Sciatic nerve (tissue), 2 donors: Measurements from ENCODE around the gene ALDH1A3. TPM values are rescaled to one million over a fixed set of nuclear protein-coding genes. Genes with fewer than 3 reads are reported as not detected.

Source experiments
- ATAC-seq: fragments of 200-7000 bp; cut with Tn5 transposase; one replicate; pipeline ENCODE4 v1.9.1; 2020; ENCODE audit warnings: mild to moderate bottlenecking, moderate library complexity
- DNase-seq: peaks from one replicate; pipeline ENCODE4 v3.0.0-alpha.2; 2020; ENCODE audit warnings: low spot score
- intact Hi-C: fragments of 100-400 bp; cut with DNase I; formaldehyde crosslinking; loops from one replicate; pipeline ENCODE4 v1.14.2; 2022
- total RNA-seq: library from RNA; stranded (reverse); fragmentation: NEBNext Ultra II Directional; extraction: Animal tissue kit (Norgen Biotek cat#: 25700); gene quantifications from one replicate; pipeline ENCODE4 v1.2.1, GENCODE V29; 2021
- donor health status: DM: no; HTN: no; CAD: no.
- donor health status: DM: no; HTN: no; CAD: no.

The ALDH1A3 gene
- total RNA-seq, 1 donor from 2014 or later = 48.3 TPM

- DNase-seq (no peak), ATAC-seq (no peak)
- intact Hi-C loops = no loop called here
Measured at GRCh38 chr15:100932676-100933348, 53.2 kb downstream of the ALDH1A3 start.

DNA sequence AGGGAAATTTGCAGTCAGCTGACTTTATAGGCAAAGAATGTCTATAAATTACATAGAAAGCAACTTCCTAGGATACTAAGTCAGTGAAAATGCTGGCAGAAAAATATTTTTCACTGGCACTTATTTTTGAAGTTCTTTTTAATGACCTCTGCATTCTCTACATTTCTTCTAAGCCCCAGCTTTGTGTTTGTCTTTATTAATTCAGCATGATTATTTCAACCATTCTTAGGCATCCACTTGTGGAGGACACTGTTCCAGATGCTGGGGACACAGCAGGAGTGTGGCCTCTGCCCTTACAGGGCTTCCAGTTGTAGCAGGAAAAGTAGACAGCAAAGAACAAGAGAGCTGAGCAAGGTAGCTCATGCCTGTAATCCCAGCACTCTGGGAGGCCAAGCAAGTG, 54.5 kb downstream of the ALDH1A3 start:
- ATAC-seq (no peak), DNase-seq (no peak)
- intact Hi-C loops = no loop called here

GRCh38 chr15:100934726-100935125, 55.1 kb downstream of the ALDH1A3 start:
- intact Hi-C loops = no loop called here
- no peak for ATAC-seq
- DNase-seq = no peak

DNA sequence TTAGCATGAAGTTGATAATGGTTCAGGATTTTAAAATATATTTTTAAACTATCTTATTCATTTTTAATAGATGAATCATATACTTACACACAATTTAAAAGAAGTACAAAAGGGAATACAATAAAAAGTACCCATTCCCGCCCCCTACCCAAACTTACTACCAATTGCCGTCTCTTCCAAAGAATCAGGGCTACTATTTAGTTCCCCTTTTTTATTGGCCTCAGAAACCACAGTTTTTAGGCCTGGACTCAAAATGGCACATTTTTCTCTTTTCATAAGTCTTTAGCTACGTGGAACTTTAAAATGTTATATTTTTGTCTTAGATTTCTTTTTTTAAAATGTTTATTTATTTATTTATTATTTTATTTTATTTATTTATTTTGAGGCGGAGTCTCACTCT, 57.5 kb downstream of the ALDH1A3 start:
- ATAC-seq (no peak), DNase-seq (no peak)
- intact Hi-C loops = no loop called here

DNA sequence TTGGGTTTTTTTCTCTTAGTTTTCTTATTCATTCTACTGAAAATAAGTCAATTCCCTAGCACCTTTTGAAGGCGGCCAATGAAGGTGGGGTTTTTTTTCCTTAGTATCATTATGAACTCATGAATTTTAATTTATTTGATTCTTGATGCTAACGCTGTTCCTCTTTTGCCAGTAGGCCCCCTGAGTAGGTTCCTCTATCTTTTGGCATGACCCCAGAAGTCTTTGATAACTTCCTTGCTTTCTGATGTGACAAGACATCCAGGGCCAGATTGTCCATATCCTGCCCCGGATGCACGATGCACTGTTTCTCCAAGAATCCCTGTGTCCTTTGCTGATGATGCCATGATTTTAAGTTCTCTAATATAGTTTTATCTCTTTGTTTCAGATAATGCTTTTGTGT, 60.2 kb downstream of the ALDH1A3 start:
- DNase-seq (no peak), ATAC-seq (no peak)
- intact Hi-C loops = no loop called here

DNA sequence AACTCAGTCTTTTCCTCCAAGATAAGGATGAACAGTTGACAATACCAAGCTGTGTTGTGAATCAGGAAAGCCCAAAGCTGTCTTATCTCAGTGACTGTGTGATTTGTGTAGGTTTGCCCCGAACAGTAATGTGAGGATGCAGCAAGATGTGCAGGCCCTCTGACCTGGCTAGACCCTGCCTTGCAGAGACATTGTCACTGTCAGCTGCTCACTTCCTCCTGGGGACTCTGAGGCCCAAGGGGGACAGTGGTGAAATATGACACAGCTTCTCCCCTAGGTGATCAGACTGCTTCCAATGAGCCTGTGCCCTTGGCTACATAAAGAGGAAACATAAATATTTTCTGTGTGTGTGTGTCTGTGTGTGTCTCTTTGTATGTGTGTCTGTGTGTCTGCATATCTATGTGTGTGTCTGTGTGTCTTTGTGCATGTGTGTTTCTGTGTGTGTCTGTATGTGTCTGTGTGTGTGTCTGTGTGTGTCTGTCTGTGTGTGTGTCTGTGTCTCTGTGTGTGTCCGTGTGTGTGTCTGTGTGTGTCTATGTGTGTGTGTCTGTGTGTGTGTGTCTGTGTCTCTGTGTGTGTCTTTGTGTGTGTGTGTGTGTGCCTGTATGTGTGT, 61.2 kb downstream of the ALDH1A3 start:
- intact Hi-C loops = no loop called here
- DNase-seq (no peak), ATAC-seq (peak; percentile 34)

- no peak for DNase-seq
- ATAC-seq = no peak
- intact Hi-C loops = no loop called here
Measured at GRCh38 chr15:100941536-100941935, 61.9 kb downstream of the ALDH1A3 start.

GRCh38 chr15:100942656-100943425, 63.2 kb downstream of the ALDH1A3 start:
- no peak for DNase-seq
- no peak for ATAC-seq
- intact Hi-C loops = no loop called here

DNA sequence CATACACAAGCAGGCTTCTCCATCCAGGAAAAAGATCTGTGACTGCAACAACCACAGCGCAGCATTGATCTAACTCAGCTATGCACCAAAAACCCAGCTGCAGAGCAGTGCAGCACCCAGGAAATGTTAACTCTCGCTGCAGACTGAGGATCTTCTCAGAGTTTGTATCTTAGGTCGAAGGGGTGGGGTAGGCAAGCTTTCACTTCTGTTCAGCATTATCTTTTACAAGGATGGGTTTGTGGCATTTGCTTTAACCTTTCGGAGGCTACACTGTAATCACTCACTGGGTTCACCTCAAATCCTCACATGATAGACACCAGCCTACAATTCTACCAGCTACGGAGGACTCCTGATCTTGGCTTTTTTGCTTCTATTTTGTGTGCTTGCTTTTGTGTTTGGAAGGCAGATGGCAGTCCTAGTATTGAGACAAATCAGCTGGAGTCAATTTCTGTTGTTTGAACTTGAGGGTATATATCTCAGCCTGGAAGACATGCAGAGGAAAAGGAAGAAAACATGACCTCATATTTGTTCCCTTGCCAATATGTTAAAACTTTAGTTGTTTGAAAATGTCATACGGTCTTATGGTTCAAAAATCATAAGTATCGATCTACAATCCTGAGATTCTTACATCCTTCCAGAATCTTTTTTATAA, 64.7 kb downstream of the ALDH1A3 start:
- intact Hi-C loops = no loop called here
- DNase-seq (no peak), ATAC-seq (no peak)

DNA sequence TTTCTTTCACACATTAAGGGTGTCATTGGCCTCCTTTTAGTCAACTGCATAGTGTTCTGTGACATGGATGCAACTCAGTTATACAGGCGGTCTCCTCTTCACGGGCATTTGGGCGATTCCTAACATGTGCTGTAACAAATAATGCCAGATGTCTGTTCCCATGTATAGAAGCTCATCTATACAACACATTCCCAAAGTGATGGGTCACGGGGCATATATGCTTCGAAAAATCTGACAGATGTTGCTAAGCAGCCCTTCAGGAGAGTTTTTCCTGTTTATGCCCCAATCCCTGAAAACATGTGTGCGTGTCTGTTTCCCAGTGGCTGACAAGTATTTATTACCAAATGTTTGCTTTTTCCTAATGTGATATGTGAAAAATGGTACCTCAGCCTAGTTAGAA, 65.4 kb downstream of the ALDH1A3 start:
- intact Hi-C loops = no loop called here
- DNase-seq = no peak
- no peak for ATAC-seq

- DNase-seq = no peak
- intact Hi-C loops = no loop called here
- ATAC-seq = no peak
Measured at GRCh38 chr15:100947760-100948429, 68.3 kb downstream of the ALDH1A3 start.

DNA sequence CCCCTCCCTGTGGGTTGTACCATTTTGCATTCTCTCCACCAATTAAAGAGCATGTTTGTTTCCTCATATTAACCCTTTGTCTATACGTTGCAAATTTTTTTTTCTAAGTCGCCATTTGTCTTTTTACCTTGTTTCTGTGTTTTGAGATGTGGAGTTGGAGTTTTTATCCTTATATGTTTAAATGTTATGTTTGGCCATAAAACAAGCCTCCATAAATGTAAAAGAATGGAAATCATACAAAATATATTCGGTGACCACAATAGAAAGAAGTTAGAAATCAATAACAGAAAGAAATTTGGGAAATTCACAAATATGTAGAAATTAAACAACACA, 68.8 kb downstream of the ALDH1A3 start:
- ATAC-seq (no peak), DNase-seq (no peak)
- intact Hi-C loops = no loop called here

GRCh38 chr15:100949691-100950090, 70.1 kb downstream of the ALDH1A3 start:
- no peak for DNase-seq
- intact Hi-C loops = no loop called here
- no peak for ATAC-seq

- DNase-seq = no peak
- intact Hi-C loops = no loop called here
- no peak for ATAC-seq
Measured at GRCh38 chr15:100951965-100952364, 72.3 kb downstream of the ALDH1A3 start.

- intact Hi-C loops = no loop called here
- DNase-seq (no peak), ATAC-seq (no peak)
Measured at GRCh38 chr15:100952566-100952965, 72.9 kb downstream of the ALDH1A3 start.

- intact Hi-C loops = no loop called here
- ATAC-seq (no peak), DNase-seq (no peak)
Measured at GRCh38 chr15:100958326-100959065, 78.9 kb downstream of the ALDH1A3 start.

DNA sequence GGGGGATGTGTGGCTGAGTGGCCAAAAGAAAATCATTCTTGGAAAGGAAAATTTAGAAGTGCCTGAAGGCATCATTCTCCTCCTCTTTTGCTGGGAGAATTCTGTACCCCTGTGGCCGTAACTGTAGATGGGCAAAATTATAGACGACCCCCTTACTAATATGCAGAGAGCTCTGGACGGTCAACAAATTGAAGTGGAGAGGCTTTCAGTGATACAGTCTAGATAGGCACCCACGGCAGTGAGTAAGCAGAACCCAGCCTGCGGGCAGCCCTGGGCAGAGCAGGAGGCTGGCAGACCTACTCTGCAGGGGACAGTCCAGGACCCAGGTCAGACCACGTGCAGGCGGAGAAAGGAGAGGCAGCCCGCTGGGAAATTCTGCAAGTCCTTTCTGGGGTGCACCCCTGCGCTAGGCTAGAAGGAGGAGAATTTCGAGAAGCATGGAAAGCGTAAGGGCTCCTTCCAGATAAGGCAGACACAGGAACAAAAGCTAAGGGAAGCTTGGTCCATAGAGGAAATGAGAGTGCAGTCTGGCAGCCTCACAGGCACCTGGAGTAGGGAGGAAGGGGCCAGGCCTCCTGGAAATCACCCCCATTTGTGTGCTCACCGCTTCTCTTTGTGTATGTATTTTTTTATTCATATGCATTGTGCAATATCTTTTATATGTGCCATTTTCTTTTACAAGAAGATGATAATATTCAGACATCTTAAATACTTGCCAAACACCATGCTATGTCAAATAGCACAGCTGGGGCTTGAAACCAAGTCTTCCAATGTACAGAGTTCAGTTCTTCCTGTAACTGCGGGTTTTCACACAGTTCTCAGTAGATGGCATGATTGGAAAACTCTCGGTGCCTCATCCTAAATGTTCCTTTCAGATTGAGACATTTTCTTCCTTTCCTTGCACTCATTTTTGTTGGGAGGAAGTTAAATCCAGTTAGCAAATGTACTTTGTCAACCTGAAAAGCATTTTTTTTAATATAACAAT, 79.7 kb downstream of the ALDH1A3 start:
- intact Hi-C loops = no loop called here
- DNase-seq (no peak), ATAC-seq (no peak)
